ENCODE results near the gene KLHDC9. TPM values are rescaled to one million over a fixed set of nuclear protein-coding genes. Genes with fewer than 3 reads are reported as not detected.
A peak's percentile ranks its signal among the peaks of the same experiment; 100 is the strongest.

Gene KLHDC9
- polyA plus RNA-seq, 1 experiment: 5.8 TPM

DNA sequence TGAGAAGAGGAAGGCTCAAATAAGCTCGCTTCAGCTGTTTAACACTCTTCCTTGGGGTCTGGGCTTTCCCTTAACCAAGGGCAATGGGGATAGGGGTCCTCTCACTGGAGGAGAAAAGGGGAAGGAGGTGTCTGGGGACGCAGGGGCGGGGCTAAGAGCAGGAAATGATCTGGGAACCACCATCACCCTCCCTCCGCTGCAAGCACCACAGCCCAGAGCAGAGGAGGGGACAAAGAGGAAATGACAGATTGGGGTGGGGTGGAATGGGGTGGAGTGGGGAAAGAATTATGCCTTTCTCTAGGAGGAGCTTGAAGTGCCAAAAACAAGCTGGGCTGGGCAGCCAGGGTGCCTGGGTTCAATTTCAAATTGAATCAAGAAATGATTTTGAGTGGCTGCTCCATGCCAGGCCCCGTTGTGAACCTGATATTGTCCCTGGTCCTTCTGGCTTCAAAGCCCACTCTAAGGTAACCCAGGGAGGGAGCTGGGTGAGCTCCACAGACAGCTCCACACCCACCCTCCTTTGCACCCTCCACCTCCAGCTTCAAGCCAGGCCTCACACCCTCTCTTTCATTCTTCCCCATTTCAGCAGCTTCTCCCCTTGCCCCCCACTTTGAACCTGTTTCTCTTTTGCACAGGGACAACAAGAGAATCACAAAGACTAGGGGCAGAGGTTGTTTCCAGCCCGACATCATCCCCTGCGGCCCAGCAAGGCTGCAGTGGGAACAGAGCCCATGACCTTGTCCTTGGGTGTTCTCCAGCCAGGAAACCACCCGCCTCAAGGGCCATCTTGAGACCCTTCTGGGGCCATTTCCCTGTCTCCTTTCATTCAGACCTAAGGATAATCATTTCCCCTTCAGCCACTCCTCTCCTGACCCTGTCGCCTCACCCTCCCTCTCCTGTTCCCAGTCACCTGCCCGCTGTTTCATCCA, 29.6 kb upstream of the KLHDC9 start:
- no peak for TF ChIP-seq CTCF (IDR thresholded peaks at IDR 0.05; ENCODE audit: insufficient read depth, low read depth, low read length)
- H3K36me3 ChIP-seq (ENCODE audit: control insufficient read depth, insufficient read depth, low read length): no peaks in the 10 kb centered on the region
- no peak overlapping the region for H3K4me3 ChIP-seq (ENCODE audit: low read depth, low read length)
- CTCF ChIA-PET: interaction anchor here (0.7 to 3.0 kb wide), 3 partner anchors 11 to 28 kb away, joined by 3 to 13 read pairs (median 7); no protein-coding TSS in a partner anchor
- H3K27me3 ChIP-seq (ENCODE audit: control insufficient read depth, insufficient read depth, low read length): no peaks in the 10 kb centered on the region; the same call in 1 of the 2 replicates
- POLR2A ChIA-PET: no interaction called here
- no peak for DNase-seq (ENCODE audit: low read depth)

- TF ChIP-seq CTCF (IDR thresholded peaks at IDR 0.05; ENCODE audit: insufficient read depth, low read depth, low read length): no peak
- POLR2A ChIA-PET: no interaction called here
- no peak overlapping the region for H3K4me3 ChIP-seq (ENCODE audit: low read depth, low read length)
- CTCF ChIA-PET: interaction anchor here (1.3 to 12.3 kb wide), 4 partner anchors 10 to 28 kb away, joined by 4 to 132 read pairs (median 10); partner anchors contain the start of gene KLHDC9
- DNase-seq (ENCODE audit: low read depth): no peak
- H3K36me3 ChIP-seq (ENCODE audit: control insufficient read depth, insufficient read depth, low read length): no peaks in the 10 kb centered on the region
- no peaks in the 10 kb centered on the region; the same call in 1 of the 2 replicates for H3K27me3 ChIP-seq (ENCODE audit: control insufficient read depth, insufficient read depth, low read length)
These were observed 28.9 kb upstream of the KLHDC9 start for GRCh38 chr1:161069241-161069640.

- no peak for TF ChIP-seq CTCF (IDR thresholded peaks at IDR 0.05; ENCODE audit: insufficient read depth, low read depth, low read length)
- POLR2A ChIA-PET: no interaction called here
- Histone ChIP-seq H3K4me3 (ENCODE audit: low read depth, low read length) (no peak within 1 kb of the TSS), H3K36me3 (ENCODE audit: control insufficient read depth, insufficient read depth, low read length) (no peaks in the 10 kb centered on the region), H3K27me3 (ENCODE audit: control insufficient read depth, insufficient read depth, low read length) (no peaks in the 10 kb centered on the region)
- CTCF ChIA-PET: interaction anchor here (1.3 to 12.3 kb wide), 3 partner anchors 10 to 27 kb away, joined by 4 to 132 read pairs (median 7); partner anchors contain the start of gene KLHDC9
- DNase-seq (ENCODE audit: low read depth): no peak
These were observed 28.4 kb upstream of the KLHDC9 start, which contains the start of gene ARHGAP30 for GRCh38 chr1:161069731-161070270. TSS of gene ARHGAP30 (minus strand) at chr1:161069891. CDS start at chr1:161069624, 267 bp downstream.

- Histone ChIP-seq H3K36me3 (ENCODE audit: control insufficient read depth, insufficient read depth, low read length) (no peaks in the 10 kb centered on the region), H3K27me3 (ENCODE audit: control insufficient read depth, insufficient read depth, low read length) (no peaks in the 10 kb centered on the region), H3K4me3 (ENCODE audit: low read depth, low read length) (no peak overlapping the region)
- POLR2A ChIA-PET: no interaction called here
- CTCF ChIA-PET: interaction anchor here (0.9 to 12.3 kb wide), 3 partner anchors 10 to 67 kb away, joined by 3 to 132 read pairs (median 5); partner anchors contain the start of gene KLHDC9
- no peak for TF ChIP-seq CTCF (IDR thresholded peaks at IDR 0.05; ENCODE audit: insufficient read depth, low read depth, low read length)
- DNase-seq (ENCODE audit: low read depth): no peak
These were observed 27.4 kb upstream of the KLHDC9 start for GRCh38 chr1:161070761-161071160.

DNA sequence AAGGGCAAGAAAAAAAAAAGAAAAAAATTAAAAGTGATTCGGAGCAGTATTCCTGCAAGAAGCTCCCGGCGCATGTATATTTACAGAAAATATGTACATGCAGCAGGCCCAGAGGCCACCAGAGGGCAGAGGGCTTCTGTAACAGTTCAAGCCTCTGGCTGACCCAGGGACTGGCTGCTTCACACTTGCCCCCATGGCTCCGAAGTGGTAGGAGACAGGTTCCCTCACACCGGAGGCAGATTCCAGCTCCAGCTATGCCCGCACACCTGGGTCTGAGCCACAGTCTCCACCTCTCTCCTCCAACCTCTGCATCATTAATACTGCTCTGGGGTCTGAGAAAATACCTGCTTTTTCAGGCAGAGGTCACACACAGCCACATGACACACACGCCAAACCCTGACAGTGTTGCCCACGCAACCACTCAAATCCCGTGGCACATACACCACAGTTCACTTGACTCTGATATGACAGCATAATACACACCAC, 26.2 kb upstream of the KLHDC9 start:
- no peaks in the 10 kb centered on the region for H3K36me3 ChIP-seq (ENCODE audit: control insufficient read depth, insufficient read depth, low read length)
- ChIA-PET POLR2A (no interaction called here), CTCF (interaction anchor here (0.6 to 12.3 kb wide), 10 partner anchors 9 to 358 kb away, joined by 3 to 132 read pairs (median 4); partner anchors contain the start of genes KLHDC9 and USF1)
- H3K27me3 ChIP-seq (ENCODE audit: control insufficient read depth, insufficient read depth, low read length): no peaks in the 10 kb centered on the region
- peak; percentile 62 for TF ChIP-seq CTCF (IDR thresholded peaks at IDR 0.05; ENCODE audit: insufficient read depth, low read depth, low read length)
- no peak for DNase-seq (ENCODE audit: low read depth)
- no peak overlapping the region for H3K4me3 ChIP-seq (ENCODE audit: low read depth, low read length)
